Measurements from ENCODE around the gene ACER2.
"Not testable (repeated sequence)": the region's sequence is repeated elsewhere in the genome, so short reads cannot be mapped to it uniquely, and the experiment has no call there.

The ACER2 gene

DNA sequence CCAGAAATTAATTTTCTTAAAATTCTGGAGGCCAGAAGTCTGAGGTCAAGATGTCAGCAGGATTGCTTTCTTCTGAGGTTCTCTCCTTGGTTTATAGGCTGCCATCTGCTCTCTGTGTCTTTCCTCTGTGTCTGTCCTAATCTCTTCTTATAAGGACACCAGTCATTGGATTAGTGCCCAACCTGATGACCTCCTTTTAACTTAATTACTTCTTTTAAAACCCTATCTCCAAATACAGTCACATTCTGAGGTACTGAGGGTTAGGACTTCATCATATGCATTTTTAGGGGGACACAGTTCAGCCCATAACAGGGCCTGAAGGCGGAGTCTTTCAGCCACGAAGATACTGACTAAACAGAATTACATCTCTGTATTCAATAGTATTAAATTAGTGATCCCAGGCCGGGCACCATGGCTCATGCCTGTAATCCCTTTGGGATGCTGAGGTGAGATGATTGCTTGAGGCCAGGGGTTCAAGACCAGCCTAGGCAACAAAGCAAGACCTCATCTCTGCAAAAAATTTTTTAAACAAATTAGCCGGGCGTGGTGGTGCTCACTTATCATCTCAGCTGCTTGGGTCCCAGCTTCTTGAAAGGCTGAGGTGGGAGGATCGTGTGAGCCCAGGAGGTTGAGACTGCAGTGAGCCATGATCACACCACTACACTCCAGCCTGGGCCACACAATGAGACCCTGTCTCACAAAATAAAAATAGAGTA is 22.9 kb upstream of the ACER2 start:
- Histone ChIP-seq H3K4me1 (no peaks in the 10 kb centered on the region), H3K4me3 (no peak overlapping the region), H3K9me3 (no peaks in the 10 kb centered on the region), H3K36me3 (replicated peaks) (no peaks in the 10 kb centered on the region), H3K27me3 (ENCODE audit: low read depth) (no peaks in the 10 kb centered on the region)
- no peak for DNase-seq (ENCODE audit: low spot score in 2 of 2)
- in situ Hi-C loops (cut with MboI; ENCODE audit: low sequenced_read_pairs), result no loop called here

DNA sequence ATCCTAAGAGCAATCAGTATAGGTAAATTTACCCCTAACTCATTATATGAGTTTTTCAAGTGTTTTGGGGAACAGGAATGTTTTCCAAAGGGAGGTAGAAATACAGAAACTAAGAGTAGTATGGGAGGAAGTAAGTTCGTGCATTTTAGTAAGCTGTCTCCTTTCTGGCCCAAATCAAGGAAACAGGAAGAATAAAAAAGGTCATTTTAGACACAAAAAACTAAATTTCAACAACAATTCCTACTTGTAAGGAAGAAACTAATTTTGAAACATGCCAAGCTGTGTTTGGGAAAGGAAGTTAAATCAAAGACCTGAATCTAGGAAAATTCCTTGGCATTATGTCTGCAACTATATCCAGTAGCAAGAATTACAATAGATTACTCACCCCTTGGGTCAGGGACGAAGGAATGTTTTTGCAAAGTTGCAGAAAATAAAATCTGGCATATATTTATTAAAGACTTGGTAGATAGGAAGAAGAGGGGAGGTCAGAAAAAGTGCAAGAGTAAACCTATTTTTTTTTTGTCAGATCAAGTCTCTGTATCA is 22.2 kb upstream of the ACER2 start:
- Histone ChIP-seq H3K27me3 (ENCODE audit: low read depth) (no peaks in the 10 kb centered on the region), H3K36me3 (replicated peaks) (no peaks in the 10 kb centered on the region), H3K4me3 (no peak overlapping the region), H3K9me3 (no peaks in the 10 kb centered on the region), H3K4me1 (no peaks in the 10 kb centered on the region)
- no peak for DNase-seq (ENCODE audit: low spot score in 2 of 2)
- in situ Hi-C loops (cut with MboI; ENCODE audit: low sequenced_read_pairs), result no loop called here

DNA sequence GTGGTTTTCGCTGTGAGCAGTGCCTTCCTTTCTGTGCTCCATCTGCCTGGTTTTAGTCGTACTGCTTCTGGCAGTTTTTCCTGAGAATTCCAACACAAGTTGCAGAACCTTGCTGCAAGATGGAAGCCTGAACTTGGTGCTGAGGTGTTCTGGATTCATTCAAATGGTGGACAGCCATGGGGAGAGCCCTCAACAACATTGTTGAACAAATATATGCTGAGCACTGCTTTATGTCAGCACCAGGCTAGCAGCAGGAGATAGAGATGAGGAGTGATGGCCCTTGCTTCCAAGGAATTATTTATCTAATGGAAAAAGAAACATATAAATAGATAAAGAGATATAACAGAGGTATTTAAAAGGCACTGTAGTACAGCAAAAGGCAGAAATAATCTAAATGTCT is 21.5 kb upstream of the ACER2 start:
- no peaks in the 10 kb centered on the region for H3K4me1 ChIP-seq
- DNase-seq (ENCODE audit: low spot score in 2 of 2), result no peak
- no peaks in the 10 kb centered on the region for H3K27me3 ChIP-seq (ENCODE audit: low read depth)
- H3K36me3 ChIP-seq (replicated peaks), result no peaks in the 10 kb centered on the region
- no peak overlapping the region for H3K4me3 ChIP-seq
- no peaks in the 10 kb centered on the region for H3K9me3 ChIP-seq
- in situ Hi-C loops (cut with MboI; ENCODE audit: low sequenced_read_pairs), result no loop called here

DNA sequence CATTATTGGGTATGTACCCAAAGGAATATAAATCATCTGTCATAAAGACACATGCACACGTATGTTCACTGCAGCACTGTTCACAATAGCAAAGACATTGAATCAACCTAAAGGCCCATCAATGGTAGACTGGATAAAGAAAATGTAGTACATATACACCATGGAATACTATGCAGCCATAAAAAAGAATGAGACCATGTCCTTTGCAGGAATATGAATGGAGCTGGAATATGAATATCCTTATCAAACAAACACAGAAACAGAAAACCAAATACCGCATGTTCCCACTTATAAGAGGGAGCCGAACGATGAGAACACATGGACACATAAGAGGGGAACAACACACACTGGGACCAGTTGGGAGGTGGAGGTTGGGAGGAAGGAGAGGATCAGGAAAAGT is 19.3 kb upstream of the ACER2 start:
- H3K4me3 ChIP-seq; H3K36me3 ChIP-seq (replicated peaks); H3K9me3 ChIP-seq; DNase-seq (ENCODE audit: low spot score in 2 of 2); H3K4me1 ChIP-seq; in situ Hi-C loops (cut with MboI; ENCODE audit: low sequenced_read_pairs); H3K27me3 ChIP-seq (ENCODE audit: low read depth): not testable (repeated sequence)

DNA sequence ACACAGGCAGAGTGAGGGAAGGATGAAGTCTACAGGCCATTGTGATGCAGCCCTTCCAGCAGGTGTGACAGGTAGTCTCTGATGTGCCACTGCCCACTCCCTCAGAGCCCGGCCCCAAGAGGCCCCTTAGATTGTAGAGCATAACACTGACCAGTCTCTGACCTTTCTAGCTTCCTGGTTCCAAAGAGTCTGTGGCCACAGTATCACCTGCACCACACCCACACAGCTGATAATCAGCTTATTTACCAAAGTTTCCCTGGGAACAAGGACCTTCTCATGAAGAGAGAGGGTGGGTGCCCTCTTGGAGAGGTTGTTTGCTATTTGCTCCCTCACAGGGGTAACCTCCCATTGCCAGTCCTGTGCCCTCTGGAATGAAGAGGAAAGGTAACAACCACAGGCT is 11.0 kb upstream of the ACER2 start:
- no peaks in the 10 kb centered on the region for H3K27me3 ChIP-seq (ENCODE audit: low read depth)
- H3K4me3 ChIP-seq, result no peak overlapping the region
- DNase-seq (ENCODE audit: low spot score in 2 of 2), result no peak
- no peaks in the 10 kb centered on the region for H3K36me3 ChIP-seq (replicated peaks)
- no peaks in the 10 kb centered on the region for H3K4me1 ChIP-seq
- in situ Hi-C loops (cut with MboI; ENCODE audit: low sequenced_read_pairs), result no loop called here
- no peaks in the 10 kb centered on the region for H3K9me3 ChIP-seq

DNA sequence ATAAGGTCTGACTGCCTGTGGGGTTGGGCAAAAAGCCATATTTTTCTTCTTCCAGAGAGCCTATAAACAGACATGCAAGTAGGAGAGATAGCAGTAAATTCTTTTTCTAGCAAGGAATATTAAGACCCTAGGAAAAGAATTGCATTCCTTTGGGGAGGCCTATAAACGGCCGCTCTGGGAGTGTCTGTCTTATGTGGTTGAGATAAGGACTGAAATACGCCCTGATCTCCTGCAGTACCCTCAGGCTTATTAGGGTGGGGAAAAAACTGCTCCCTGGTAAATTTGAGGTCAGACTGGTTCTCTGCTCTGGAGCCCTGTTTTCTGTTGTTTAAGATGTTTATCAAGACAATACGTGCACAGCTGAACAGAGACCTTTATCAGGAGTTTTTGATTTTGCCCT is 5.6 kb upstream of the ACER2 start:
- H3K27me3 ChIP-seq (ENCODE audit: low read depth); H3K4me3 ChIP-seq; H3K4me1 ChIP-seq; H3K9me3 ChIP-seq; DNase-seq (ENCODE audit: low spot score in 2 of 2); in situ Hi-C loops (cut with MboI; ENCODE audit: low sequenced_read_pairs); H3K36me3 ChIP-seq (replicated peaks): not testable (repeated sequence)

DNA sequence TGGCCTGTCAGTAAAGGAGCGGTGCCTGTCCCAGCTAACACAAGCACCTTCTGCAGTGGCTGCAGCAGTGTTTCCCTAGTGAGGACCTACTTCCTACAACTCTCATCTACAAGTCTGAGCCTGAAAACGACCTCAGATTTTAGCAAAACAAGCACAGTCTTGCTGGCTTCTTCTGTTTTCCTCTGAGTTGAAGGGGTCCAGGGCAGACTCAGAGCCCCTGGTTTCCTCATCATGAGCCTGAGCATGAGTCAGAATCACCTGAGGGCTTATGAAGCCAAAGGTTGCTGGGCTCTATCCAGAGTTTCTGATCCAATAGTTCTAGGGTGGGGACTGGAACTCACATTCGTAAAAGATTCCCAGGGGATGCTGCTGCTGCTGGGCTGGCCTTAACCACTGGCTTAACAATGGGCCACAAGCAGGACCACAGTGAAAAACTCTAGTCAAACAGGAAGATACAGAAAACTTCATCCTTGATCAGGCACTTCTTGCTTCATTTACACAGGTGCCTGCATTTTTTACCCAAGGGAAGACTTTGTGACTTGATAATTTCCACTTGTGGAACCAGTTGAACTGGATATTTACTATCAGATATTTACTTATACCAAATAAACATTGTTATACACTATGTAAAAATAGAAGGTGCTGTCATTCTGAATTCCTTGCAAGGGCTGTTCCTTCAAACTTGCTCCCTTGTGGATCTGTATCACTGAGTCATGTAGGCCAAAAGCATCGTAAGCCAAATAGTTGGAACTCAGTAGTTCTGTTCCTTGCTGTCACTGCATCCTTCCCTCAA is 4.3 kb upstream of the ACER2 start:
- no peaks in the 10 kb centered on the region for H3K36me3 ChIP-seq (replicated peaks)
- in situ Hi-C loops (cut with MboI; ENCODE audit: low sequenced_read_pairs), result no loop called here
- no peak for DNase-seq (ENCODE audit: low spot score in 2 of 2)
- no peaks in the 10 kb centered on the region for H3K4me1 ChIP-seq
- peaks cover 3% of the 10 kb centered on the region; the same call in 1 of the 2 replicates for H3K9me3 ChIP-seq
- no peak overlapping the region for H3K4me3 ChIP-seq
- no peaks in the 10 kb centered on the region for H3K27me3 ChIP-seq (ENCODE audit: low read depth)

DNA sequence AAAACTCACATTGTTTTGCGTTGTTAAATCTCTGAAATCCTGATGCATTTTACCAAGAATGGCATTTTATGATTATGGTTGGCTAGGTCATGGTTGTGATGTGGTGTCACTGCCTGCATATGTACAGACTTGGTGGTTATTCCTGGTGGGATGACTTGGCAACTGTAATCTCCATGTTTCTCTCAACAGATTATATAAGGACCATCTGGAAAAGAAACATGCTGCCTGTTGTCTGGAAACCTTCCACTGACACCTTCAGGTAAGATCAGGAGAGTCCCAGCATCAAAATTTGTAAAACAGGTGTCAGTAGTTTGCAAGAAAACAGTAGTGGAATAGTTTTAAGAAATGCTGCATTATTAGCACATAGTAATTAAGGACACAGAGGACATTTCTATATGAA is 3.0 kb upstream of the ACER2 start:
- H3K27me3 ChIP-seq (ENCODE audit: low read depth), result no peaks in the 10 kb centered on the region
- H3K9me3 ChIP-seq, result peaks cover 3% of the 10 kb centered on the region; the same call in 1 of the 2 replicates
- no peaks in the 10 kb centered on the region for H3K36me3 ChIP-seq (replicated peaks)
- H3K4me3 ChIP-seq, result no peak overlapping the region
- no peaks in the 10 kb centered on the region; the same call in 1 of the 2 replicates for H3K4me1 ChIP-seq
- in situ Hi-C loops (cut with MboI; ENCODE audit: low sequenced_read_pairs), result no loop called here
- DNase-seq (ENCODE audit: low spot score in 2 of 2), result no peak

DNA sequence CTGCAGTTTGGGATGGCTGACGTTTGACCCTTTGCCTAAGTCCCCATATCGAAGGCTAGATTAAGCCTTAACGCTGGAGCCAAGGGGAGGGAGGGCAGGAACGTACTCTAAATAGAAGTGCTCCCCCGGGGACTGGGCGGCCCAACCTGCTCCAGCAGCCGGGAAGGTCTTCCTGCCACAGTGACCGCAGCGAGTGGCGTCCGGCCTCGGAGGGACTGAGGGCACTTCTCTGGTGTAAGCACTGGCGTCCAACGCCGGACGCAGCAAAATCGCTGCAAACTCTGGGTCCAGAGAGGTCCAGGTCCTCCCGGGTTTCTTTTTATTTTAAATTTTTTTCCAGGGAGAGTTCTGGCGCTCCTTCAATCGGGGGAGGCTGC is 505 bp upstream of the ACER2 start:
- DNase-seq (ENCODE audit: low spot score in 2 of 2), result peak in 1 of 2 experiments; percentile 12
- H3K9me3 ChIP-seq, result peaks cover 3% of the 10 kb centered on the region; the same call in 1 of the 2 replicates
- H3K27me3 ChIP-seq (ENCODE audit: low read depth), result no peaks in the 10 kb centered on the region
- H3K4me3 ChIP-seq, result peak overlapping the region; percentile 57
- in situ Hi-C loops (cut with MboI; ENCODE audit: low sequenced_read_pairs), result no loop called here
- H3K36me3 ChIP-seq (replicated peaks), result no peaks in the 10 kb centered on the region
- H3K4me1 ChIP-seq, result no peaks in the 10 kb centered on the region; the same call in 1 of the 2 replicates

DNA sequence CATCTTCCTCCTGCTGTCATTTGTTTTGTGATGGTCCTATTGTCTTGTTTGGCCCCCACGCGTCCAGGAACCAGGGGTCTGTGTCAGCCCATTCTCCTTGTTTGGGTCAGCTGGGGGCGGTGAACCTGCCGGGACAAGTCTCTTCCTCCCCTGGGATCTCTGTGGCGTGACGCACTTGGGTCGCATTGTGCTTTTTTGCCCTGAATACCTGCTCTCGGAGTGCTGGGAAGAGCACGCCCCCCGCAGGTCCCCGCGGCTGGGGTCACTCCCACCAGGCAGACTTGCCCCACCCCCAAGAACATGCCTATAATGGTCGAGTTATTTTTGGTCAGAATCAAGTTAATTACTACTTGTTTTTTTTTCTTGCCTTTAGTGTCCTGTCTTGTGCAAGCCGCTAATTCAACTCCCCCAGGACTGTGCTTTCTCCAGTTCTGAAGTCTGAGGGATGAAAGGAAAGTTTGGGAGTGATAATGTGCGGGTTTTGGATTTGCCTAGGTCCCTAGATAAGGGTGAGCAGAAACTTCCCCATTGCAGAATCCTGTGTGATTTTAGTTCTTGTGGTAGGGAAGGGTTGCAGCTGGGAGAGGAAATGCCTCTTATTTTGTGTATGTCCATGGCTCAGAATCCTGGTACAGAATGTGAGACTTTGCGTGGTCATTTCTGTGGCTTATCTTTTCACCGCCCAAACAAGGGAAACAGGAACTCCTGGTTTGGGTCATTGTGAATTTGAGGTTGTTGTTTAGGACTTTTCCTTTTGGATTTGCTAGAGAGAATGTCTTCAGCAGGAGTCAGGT is 789 bp downstream of the ACER2 start:
- H3K4me3 ChIP-seq, result peak overlapping the region; percentile 57
- in situ Hi-C loops (cut with MboI; ENCODE audit: low sequenced_read_pairs), result no loop called here
- no peaks in the 10 kb centered on the region for H3K9me3 ChIP-seq
- DNase-seq (ENCODE audit: low spot score in 2 of 2), result peak; percentile 47 to 72
- no peaks in the 10 kb centered on the region for H3K36me3 ChIP-seq (replicated peaks)
- no peaks in the 10 kb centered on the region for H3K27me3 ChIP-seq (ENCODE audit: low read depth)
- no peaks in the 10 kb centered on the region; the same call in 1 of the 2 replicates for H3K4me1 ChIP-seq

DNA sequence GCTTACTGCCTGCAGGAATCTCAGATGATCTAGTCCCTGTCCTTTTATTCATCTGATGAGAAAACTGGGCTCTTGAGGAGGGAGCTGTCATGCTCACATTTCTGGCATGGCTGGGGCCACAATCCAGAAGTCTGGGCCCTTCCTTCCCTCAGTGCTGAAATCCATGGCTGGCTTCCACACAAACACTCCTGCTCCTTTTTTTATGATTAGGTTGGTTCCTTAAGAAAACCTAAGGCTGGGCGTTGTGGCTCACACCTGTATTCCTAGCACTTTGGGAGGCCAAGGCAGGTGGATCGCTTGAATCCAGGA is 1.3 kb downstream of the ACER2 start:
- no peaks in the 10 kb centered on the region for H3K9me3 ChIP-seq
- H3K27me3 ChIP-seq (ENCODE audit: low read depth), result no peaks in the 10 kb centered on the region
- in situ Hi-C loops (cut with MboI; ENCODE audit: low sequenced_read_pairs), result no loop called here
- no peak overlapping the region for H3K4me3 ChIP-seq
- no peaks in the 10 kb centered on the region for H3K36me3 ChIP-seq (replicated peaks)
- DNase-seq (ENCODE audit: low spot score in 2 of 2), result no peak
- no peaks in the 10 kb centered on the region; the same call in 1 of the 2 replicates for H3K4me1 ChIP-seq

DNA sequence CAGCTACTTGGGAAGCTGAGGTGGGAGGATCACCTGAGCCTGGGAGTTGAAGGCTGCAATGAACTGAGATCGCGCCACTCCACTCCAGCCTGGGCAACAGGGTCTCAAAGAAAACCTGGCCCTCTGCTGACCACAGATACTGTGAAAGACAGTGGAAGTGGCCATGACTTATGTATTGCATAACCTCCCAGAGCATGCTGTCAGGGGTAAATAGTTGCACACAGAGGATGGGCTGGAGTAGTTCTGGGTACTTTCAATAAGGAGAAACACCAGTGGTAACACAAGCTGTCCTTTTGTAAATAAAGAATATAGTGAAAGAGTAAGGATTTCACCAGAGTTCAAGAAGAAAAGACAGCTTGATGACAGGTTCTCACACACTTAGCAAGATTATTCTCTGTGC is 1.8 kb downstream of the ACER2 start:
- in situ Hi-C loops (cut with MboI; ENCODE audit: low sequenced_read_pairs), result no loop called here
- Histone ChIP-seq H3K9me3 (no peaks in the 10 kb centered on the region), H3K36me3 (replicated peaks) (no peaks in the 10 kb centered on the region), H3K27me3 (ENCODE audit: low read depth) (no peaks in the 10 kb centered on the region), H3K4me3 (no peak overlapping the region), H3K4me1 (no peaks in the 10 kb centered on the region; the same call in 1 of the 2 replicates)
- no peak for DNase-seq (ENCODE audit: low spot score in 2 of 2)

DNA sequence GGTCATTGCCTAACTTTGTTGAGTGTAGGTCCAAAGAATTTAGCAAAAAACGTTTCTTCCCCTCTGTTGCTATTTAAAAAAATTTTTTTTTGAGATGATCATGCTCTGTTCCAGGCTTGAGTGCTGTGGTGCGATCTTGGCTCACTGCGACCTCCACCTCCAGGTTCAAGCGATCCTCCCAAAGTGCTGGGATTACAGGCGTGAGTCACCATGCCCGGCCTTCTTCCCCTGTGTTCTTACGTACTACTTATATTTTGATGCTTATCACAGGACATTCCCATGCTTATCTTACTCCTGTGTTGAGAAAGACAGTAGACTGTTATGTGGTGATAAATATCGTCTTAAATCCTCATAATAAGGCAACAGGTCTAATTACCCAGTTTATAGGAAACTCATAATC is 2.5 kb downstream of the ACER2 start:
- DNase-seq (ENCODE audit: low spot score in 2 of 2), result no peak
- Histone ChIP-seq H3K4me3 (no peak overlapping the region), H3K27me3 (ENCODE audit: low read depth) (no peaks in the 10 kb centered on the region), H3K9me3 (no peaks in the 10 kb centered on the region), H3K4me1 (no peaks in the 10 kb centered on the region; the same call in 1 of the 2 replicates), H3K36me3 (replicated peaks) (no peaks in the 10 kb centered on the region)
- in situ Hi-C loops (cut with MboI; ENCODE audit: low sequenced_read_pairs), result no loop called here

DNA sequence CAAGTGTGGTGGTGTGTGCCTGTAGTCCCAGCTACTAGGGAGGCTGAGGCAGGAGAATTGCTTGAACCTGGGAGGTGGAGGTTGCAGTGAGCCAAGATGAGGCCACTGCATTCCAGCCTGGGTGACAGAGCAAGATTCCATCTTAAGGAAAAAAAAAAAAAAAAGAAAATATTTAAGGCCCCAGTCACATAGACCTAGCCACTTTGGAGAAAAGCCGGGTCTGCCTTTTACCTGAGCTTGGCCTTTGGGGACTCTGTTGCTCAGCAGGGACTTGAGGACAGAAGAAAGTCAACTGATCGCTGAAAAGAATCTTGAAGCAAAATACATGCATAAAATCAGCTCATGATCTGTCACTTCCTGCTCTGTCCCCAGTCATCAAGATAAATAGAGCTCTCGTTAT is 4.6 kb downstream of the ACER2 start:
- DNase-seq (ENCODE audit: low spot score in 2 of 2); H3K9me3 ChIP-seq; H3K27me3 ChIP-seq (ENCODE audit: low read depth); H3K4me3 ChIP-seq; H3K4me1 ChIP-seq; in situ Hi-C loops (cut with MboI; ENCODE audit: low sequenced_read_pairs); H3K36me3 ChIP-seq (replicated peaks): not testable (repeated sequence)
